KMS-11 (cell line): ENCODE measurements around the gene ANO7.

Source experiments
- H2AFZ ChIP-seq: fragments of 200-600 bp; sonication (generic); 2 replicates; pipeline ENCODE4 v1.6.1; 2016; ENCODE audit warnings: antibody characterized with exemption, mixed run types, low read depth
- H3K27ac ChIP-seq: fragments of 200-600 bp; sonication (generic); 2 replicates; pipeline ENCODE4 v1.6.1; 2016; ENCODE audit warnings: mild to moderate bottlenecking, mixed run types
- H3K27me3 ChIP-seq: fragments of 200-600 bp; sonication (generic); 2 replicates; pipeline ENCODE4 v1.6.1; 2017; ENCODE audit warnings: mild to moderate bottlenecking, low read depth, mixed run types, moderate library complexity; ENCODE audit not compliant: insufficient read depth
- H3K36me3 ChIP-seq: fragments of 200-600 bp; sonication (generic); 2 replicates; pipeline ENCODE4 v1.6.1; 2017; ENCODE audit warnings: mild to moderate bottlenecking, mixed run types; ENCODE audit not compliant: insufficient read depth
- H3K4me1 ChIP-seq: fragments of 200-600 bp; sonication (generic); 2 replicates; pipeline ENCODE4 v1.6.1; 2016; ENCODE audit warnings: mild to moderate bottlenecking, low read depth, mixed run types; ENCODE audit not compliant: poor library complexity, severe bottlenecking
- H3K4me2 ChIP-seq: fragments of 200-600 bp; sonication (generic); 2 replicates; pipeline ENCODE4 v1.7.0; 2016; ENCODE audit warnings: mild to moderate bottlenecking, mixed run types
- H3K4me3 ChIP-seq: fragments of 200-600 bp; sonication (generic); IDR thresholded peaks from 2 replicates; pipeline ENCODE4 v1.6.1; 2017; ENCODE audit warnings: low read depth, low read length, mixed read lengths; ENCODE audit not compliant: insufficient read depth
- H3K79me2 ChIP-seq: fragments of 200-600 bp; sonication (generic); 2 replicates; pipeline ENCODE4 v1.6.1; 2016; ENCODE audit warnings: low read depth, mixed run types; ENCODE audit not compliant: insufficient read depth
- H3K9ac ChIP-seq: fragments of 200-600 bp; sonication (generic); 2 replicates; pipeline ENCODE4 v1.6.1; 2016; ENCODE audit warnings: mild to moderate bottlenecking, mixed run types
- H4K20me1 ChIP-seq: fragments of 200-600 bp; sonication (generic); 2 replicates; pipeline ENCODE4 v1.6.1; 2016; ENCODE audit warnings: mild to moderate bottlenecking, mixed run types; ENCODE audit not compliant: insufficient read depth
- CTCF ChIP-seq: fragments of 200-600 bp; sonication (generic); conservative IDR thresholded peaks from 2 replicates; pipeline ENCODE4 v1.6.1; 2017; ENCODE audit warnings: low read depth, mild to moderate bottlenecking, antibody characterized with exemption, low read length, moderate library complexity, mixed read lengths

Gene ANO7

GRCh38 chr2:241202681-241203080 is 14.2 kb downstream of the ANO7 start:
- Histone ChIP-seq H3K36me3 (no peaks in the 10 kb centered on the region), H3K4me3 (no peak overlapping the region), H2AFZ (no peak overlapping the region), H3K27me3 (peaks cover 5% of the 10 kb centered on the region; the same call in 1 of the 2 replicates), H3K4me2 (no peak overlapping the region), H3K4me1 (no peaks in the 10 kb centered on the region), H3K79me2 (no peaks in the 10 kb centered on the region), H3K9ac (no peak overlapping the region), H4K20me1 (no peaks in the 10 kb centered on the region), H3K27ac (no peak overlapping the region)
- no peak for TF ChIP-seq CTCF

- H3K9ac ChIP-seq: no peak overlapping the region
- no peak overlapping the region for H3K4me2 ChIP-seq
- no peak overlapping the region for H3K27ac ChIP-seq
- H3K4me1 ChIP-seq: no peaks in the 10 kb centered on the region
- no peak for TF ChIP-seq CTCF
- peaks cover 10% of the 10 kb centered on the region for H3K27me3 ChIP-seq
- H3K4me3 ChIP-seq: no peak overlapping the region
- H2AFZ ChIP-seq: no peak overlapping the region
- H4K20me1 ChIP-seq: no peaks in the 10 kb centered on the region
- H3K36me3 ChIP-seq: no peaks in the 10 kb centered on the region
- no peaks in the 10 kb centered on the region for H3K79me2 ChIP-seq
These were observed 14.9 kb downstream of the ANO7 start for GRCh38 chr2:241203218-241204009.

GRCh38 chr2:241204010-241204384 is 15.5 kb downstream of the ANO7 start:
- no peaks in the 10 kb centered on the region for H3K79me2 ChIP-seq
- H3K4me1 ChIP-seq: no peaks in the 10 kb centered on the region
- H3K27ac ChIP-seq: no peak overlapping the region
- no peaks in the 10 kb centered on the region for H4K20me1 ChIP-seq
- H2AFZ ChIP-seq: no peak overlapping the region
- H3K4me3 ChIP-seq: no peak overlapping the region
- no peak overlapping the region for H3K4me2 ChIP-seq
- no peaks in the 10 kb centered on the region for H3K36me3 ChIP-seq
- no peak overlapping the region for H3K9ac ChIP-seq
- H3K27me3 ChIP-seq: peaks cover 11% of the 10 kb centered on the region
- no peak for TF ChIP-seq CTCF

GRCh38 chr2:241204490-241204889 is 16.0 kb downstream of the ANO7 start:
- H3K79me2 ChIP-seq: no peaks in the 10 kb centered on the region
- no peak for TF ChIP-seq CTCF

More at GRCh38 chr2:241204490-241204889, 16.0 kb downstream of the ANO7 start:
- Histone ChIP-seq H4K20me1 (no peaks in the 10 kb centered on the region), H3K27ac (no peak overlapping the region), H3K4me2 (no peak overlapping the region), H3K4me1 (no peaks in the 10 kb centered on the region), H2AFZ (no peak overlapping the region), H3K27me3 (peaks cover 14% of the 10 kb centered on the region), H3K9ac (no peak overlapping the region), H3K36me3 (no peaks in the 10 kb centered on the region), H3K4me3 (no peak overlapping the region)
